ENCODE results near the gene TAF10. TPM values are rescaled to one million over a fixed set of nuclear protein-coding genes. Genes with fewer than 3 reads are reported as not detected.

Gene TAF10
- total RNA-seq, 1 donor from 2014 or later = 15.4 TPM

DNA sequence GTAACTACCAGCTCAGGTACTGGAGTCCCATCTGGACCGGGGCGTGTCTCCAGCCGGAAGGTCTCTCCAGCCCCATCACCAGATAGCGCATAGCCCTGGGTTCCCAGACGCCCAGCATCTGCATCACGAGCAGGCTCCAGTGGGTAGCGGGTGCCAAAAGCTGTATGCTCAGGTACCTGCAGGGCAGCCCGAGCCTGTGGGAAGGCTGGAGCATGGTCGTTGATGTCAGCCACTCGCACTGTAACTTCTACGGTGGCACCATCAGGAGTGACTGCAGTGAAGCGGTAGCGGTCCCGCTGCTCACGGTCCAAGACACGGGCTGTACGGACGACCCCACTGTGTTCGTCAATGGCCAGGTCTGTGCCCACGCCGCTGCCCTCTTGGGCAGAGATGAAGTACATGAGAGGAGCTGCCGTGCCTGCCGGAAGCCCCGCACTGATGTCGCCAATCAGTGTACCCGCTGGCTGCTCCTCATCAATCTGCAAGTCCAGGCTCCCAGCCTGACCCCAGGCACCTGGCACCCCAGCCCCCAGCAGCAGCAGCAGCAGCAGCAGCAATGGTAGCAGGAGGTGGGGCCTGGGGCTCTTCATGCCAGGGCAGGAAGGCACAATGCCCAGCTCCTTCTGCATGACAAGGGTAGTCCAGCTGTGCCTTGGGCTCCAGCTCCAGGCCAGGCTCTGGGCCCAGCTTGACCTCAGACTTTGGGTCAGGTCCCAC, 29.1 kb upstream of the TAF10 start:
- DNase-seq (ENCODE audit: low spot score) = no peak

DNA sequence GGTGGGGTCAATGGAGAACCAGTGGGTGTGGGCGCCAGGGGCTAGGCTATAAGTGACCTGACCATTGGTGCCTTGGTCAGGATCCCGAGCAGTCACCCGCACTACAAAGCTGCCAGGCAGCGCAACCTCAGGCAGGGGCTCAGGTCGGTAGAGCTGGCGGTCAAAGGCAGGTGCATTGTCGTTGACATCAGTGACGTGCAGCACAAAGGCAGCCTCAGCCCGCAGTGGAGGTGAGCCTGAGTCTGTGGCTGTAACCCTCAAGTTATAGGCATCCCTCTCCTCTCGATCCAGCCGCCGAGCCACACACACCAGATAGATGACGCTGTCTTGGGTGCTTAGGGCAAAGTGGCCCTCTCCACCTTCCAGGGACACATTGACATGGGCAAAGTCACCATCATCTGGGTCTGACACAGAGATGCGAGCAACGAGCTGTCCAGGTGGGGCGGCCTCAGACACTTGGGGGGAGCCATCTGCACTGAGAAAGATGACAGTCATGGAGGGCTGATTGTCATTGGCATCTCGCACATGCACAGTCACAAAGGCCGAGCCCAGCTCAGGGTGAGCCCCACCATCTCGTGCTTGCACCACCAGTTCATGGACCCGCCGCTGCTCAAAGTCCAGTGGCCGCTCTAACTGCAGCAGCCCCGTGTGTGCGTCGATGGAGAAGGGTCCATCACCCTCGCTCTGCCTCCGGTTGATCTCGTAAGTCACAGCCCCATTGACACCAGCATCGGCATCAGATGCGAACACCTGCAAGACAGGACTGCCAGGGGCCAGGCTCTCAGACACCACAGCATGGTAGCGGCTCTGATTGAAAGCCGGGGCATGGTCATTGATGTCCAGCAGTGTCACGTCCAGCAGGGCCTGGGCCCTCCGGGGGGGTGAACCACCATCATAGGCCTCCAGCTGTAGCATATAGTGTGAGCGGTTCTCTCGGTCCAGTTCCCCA, 28.3 kb upstream of the TAF10 start:
- DNase-seq (ENCODE audit: low spot score) = no peak

DNA sequence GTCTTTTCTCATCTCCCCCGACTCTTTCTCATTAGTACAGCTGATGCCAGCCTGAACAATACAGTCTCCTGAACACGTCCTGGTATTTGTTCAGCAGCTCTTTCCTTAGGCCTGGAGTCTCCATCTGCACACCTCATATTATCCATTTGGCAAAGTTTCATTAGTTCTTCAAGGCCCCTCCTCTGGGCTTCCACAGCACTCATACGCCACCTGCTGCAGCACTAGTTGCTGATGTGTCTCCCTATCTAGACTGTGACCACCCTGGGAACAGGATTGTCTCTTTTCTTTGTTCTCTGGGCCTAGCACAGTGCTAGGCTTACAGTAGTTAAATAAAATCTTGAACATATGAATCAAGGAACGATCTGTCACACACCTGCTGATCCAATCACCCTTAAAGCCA, 26.4 kb upstream of the TAF10 start:
- no peak for DNase-seq (ENCODE audit: low spot score)

GRCh38 chr11:6637871-6638270, 25.9 kb upstream of the TAF10 start:
- no peak for DNase-seq (ENCODE audit: low spot score)

DNA sequence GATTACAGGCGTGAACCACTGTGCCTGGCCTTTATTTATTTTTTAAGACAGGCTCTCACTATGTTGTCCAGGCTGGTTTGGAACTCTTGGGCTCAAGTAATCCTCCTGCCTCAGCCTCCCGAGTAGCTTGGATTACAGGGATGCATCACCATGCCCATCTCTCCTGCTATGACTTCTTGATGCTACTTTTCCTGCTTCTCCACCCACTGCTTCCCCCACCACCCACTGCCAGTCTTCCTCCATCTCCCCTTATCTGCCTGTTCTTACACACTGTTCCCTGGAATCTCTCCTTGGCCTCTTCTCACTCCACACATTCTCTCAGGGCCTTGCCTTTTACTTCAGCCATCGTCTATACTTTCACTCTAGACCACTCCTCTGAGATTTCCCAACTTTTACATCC, 24.5 kb upstream of the TAF10 start:
- DNase-seq (ENCODE audit: low spot score) = no peak

DNA sequence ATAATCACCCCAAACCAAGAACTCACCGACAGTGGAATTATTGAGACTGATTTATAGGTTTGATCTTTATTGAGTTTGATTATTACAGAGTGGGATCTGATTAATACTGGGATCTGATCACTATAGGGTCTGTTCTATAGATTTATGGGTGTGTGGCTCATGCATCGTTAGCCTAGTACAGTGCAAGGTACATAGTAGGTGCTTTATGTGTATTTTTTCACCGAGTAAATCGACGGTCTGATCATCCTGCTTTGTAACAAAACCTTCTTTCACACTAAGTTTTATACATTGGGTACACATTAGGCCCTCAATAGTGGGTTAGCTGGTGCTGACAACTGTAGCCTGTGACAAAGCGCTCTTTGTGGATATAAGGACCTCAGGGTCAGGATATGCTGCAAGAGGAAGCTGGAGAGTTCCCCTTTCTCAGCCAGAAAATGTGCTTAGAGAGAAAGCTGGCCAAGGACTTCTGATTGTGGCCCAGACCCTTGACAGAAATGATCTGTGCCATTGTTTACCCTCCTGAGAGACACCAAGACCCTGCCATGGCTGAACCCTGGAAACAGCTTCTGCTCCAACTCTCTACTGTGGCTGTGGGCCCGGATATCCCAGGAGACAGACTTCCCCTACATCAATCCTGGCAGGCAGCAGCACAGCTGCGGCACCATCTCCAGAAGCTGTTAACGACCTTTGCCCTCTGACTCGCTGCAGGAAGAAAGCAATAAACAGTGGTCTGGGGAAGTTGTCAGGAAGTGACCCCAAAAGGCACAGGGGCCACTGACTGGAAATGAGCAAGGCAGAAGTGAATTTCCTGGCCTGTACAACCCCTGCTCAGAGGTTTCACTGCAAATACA, 23.3 kb upstream of the TAF10 start:
- DNase-seq (ENCODE audit: low spot score) = peak; percentile 25

GRCh38 chr11:6634534-6634933, 22.5 kb upstream of the TAF10 start:
- no peak for DNase-seq (ENCODE audit: low spot score)

DNA sequence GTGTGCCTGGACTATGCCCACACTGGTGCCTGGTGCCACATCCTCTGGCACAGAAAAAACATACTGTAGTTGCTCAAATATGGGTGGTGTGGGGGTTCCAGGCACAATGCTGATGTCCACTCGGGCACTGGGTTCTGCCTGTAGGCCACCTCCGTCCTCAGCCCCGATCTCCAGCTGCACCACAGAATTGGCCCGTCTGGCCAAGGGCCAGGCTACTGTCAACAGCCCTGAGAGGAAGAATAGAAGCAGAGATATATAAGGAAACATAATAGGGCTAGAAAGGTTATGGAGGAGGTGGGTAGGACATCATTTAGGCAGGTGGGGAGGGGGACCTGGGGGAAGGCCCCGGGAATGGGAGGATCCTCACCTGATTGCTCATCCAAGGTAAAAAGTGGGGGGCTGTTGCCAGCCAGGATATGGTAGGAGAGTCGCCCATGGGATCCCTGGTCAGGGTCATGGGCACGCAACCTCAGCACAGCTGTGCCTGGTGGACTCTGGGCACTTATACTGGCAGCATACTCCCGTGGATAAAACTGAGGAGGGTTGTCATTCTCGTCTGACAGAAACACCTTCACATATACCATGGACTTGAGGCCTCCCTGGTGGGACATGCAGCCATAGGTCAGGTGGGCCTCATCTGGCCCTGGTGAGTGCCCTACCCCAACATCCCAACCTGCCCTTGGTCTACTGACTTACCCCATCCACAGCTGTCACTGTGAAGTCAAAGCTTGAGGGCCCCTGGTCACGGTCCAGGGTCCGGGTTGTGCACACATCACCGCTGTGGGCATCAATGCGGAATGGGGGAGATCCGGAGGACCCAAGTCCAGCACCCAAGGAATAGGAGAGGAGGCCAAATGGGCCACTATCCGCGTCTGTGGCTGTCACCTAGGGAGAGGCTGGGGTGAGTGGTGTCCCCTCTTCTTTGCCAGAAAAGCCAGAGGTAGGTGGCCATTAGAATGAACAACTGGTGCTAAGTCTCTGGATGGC, 21.7 kb upstream of the TAF10 start:
- DNase-seq (ENCODE audit: low spot score) = no peak

DNA sequence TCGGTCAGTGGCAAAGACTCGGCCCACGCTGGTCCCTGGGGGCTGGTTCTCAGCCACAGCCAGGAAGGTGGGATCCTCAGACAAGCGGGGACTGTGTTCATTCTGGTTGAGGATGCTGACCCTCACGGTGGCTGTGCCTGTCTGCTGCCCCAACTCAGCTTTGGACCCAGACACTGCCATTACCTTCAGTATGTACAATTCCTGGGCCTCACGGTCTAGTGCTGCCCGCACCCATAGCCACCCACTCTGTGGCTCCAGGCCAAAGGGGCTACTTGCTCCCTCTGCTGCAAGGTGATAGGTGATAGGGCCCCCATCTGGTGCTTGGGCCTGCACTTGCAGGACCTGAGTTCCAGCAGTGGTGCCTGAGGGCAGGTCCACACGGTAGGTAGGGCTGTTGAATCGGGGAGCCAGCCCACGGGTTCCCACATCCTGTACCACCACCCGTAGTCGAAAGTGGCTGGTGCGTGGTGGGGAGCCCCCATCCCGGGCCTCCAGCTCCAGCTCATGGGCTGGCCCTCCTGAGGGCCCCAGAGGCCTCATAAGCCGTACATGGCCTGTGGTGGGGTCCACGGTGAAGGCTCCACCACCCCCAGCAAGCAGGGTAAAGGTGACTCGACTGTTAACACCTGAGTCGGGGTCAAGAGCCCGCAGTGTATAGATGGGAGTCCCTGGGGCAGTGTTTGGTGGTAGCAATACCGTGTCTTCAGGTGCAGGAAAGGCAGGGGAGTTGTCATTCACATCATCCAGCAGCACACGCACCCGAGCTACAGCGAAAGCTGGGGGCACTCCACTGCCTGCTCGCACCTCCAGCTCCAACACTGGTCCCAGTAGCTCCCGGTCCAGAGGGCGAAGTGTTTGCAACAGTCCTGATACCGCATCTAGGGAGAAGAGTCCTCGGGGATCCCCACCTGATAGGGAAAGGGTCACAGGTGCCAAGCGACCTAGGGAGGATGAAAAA, 20.4 kb upstream of the TAF10 start:
- DNase-seq (ENCODE audit: low spot score) = no peak

- DNase-seq (ENCODE audit: low spot score) = no peak
Measured at GRCh38 chr11:6631361-6631890, 19.4 kb upstream of the TAF10 start.

DNA sequence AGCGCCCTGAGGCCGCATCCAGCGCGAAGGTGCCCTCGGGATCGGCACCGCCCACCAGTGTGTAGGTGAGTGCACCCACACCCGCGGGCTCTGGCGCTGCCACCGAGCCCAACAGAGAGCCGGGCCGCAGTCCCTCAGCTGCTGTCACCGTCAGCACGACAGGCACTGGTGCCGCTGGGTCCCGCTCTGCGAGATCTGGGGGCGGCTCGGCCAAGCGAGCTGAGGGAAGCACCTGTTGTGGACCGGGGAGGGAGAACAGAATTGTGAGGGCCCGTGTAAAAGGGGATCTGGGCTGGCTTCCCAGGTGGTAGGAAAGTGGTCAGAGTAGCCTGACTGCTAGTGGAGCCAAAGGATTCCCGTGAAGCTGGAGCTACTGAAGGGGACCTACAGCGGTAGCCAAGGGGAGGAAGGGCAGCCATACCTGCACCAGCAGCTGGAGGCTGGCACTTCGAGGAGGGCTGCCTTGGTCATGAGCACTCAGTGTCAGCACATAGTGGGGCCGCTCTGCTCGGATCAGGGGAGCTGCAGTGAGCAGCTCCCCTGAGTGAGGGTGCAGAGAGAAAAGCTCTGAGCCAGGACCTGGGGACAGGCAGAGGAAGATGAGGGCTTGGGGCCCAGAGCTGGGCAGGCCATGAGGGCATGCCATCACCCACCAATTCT, 18.7 kb upstream of the TAF10 start:
- DNase-seq (ENCODE audit: low spot score) = no peak

DNA sequence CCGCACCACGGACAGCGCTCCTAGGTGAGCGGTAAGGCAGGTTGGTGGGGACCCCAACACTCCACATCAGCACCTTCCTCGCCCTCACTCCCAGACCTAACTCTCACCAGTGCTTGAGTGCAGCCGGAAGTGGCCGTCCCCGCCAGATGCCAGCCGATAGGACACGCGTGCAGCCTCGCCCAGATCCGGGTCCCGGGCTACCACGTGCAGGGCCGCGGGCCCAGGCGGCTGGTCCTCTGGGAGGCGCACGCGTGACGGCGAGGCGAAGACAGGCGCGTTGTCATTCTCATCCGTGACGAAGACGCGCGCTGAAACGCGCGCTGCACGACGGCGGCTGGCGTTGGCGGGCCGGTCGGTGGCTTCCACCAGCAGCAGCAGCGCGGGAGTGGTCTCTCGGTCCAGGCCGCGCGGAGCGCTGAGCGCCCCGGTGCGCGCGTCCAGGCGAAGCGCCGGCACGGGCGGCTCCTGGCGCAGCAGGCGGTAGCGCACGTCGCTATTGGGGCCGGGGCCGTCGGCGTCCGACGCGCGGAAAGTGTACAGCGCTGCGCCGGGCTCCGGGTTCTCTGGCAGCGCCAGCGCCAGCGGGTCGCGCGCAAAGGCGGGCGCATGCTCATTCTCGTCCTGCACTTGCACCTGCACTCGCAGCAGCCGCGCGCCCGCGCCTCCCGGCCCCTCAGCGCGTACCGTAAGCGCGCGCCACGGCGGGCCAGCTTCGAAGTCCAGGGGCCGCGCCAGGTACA, 18.0 kb upstream of the TAF10 start:
- no peak for DNase-seq (ENCODE audit: low spot score)

- DNase-seq (ENCODE audit: low spot score) = no peak
Measured at GRCh38 chr11:6629573-6629891, 17.5 kb upstream of the TAF10 start.

- DNase-seq (ENCODE audit: low spot score) = no peak
Measured at GRCh38 chr11:6628526-6628925, 16.5 kb upstream of the TAF10 start.

GRCh38 chr11:6627762-6628241, 15.8 kb upstream of the TAF10 start:
- no peak for DNase-seq (ENCODE audit: low spot score)

DNA sequence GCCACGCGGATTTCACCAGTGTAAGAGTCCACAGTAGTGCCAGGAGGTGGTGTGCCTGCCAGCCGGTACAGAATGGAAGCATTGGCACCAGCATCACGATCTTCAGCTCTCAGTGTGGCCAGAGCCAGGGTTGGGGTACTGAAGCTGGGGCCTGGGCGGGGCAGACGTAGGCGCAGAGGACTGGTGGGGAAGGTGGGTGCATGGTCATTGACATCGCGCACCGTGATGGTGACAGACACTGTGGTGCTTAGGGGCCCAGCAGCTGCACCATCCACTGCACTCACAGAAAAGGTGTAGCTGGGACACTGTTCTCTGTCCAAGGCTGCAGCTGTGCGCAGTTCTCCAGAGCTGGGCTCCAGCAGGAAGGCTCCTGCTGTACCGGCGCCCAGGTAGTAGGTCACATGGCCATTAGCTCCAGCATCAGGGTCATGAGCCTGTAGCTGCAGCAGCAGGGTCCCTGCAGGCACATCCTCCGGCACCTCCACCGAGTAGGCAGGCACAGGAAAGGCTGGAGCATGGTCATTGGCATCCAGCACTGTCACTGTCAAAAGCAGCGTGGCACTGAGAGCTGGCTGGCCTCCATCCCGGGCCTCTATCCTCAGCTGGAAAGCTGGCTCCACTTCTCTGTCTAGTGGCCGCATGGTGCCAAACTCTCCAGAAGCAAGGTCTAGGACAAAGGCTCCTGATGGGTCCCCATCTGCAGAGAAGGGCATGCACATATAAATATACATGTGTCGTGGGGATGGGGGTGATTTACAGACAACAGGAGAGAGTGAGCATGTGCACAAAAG, 15.2 kb upstream of the TAF10 start:
- DNase-seq (ENCODE audit: low spot score) = no peak

DNA sequence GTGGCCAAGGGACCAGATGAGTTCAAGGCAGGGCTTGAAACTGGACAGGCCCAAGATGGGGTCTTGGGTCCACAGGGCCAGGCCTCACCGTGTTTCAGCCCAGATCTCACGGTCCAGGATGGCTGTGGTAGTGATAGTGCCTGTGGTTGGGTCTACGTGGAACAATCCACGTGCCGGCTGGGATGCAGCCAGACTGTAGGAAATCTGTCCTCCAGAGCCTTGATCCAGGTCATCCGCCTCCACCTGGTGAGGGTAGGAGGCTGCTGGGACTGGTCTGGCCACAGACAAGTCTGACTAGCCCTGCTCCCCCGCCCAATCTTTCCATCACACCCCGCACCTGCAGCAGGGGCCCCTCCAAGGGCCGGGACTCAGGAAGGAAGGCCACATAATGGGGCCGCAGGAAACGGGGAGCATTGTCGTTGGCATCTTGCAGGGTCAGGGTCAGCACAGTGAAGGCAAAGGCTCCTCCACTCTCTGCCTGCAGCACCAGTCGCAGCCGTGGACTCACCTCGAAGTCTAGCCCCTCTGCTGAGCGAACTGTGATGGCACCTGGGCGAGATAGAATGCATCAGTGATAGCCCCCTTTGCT, 13.9 kb upstream of the TAF10 start:
- DNase-seq (ENCODE audit: low spot score) = no peak

Data from umbilical cord (tissue), 2 donors.